ENCODE measurements around the gene RYR3.

The RYR3 gene

DNA sequence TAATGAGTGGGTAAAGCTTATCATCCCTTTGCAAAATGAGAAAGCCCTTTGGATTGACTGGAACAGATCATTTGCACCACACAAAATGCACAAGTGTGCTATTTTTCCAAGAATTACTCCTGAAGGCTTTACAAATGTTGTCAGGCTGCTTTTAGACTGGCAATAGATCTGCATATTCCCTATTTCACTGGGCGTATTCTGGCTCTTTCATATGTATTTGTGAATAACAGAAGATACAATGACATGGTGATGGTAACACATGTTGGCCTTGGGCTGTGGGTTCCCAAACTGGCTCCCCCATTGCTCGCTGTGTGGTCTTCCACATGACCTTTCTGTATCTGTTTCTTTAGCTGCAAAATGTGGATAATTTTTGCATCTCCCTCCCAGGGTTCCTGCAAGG, 354.2 kb downstream of the RYR3 start:
- no peak for DNase-seq

DNA sequence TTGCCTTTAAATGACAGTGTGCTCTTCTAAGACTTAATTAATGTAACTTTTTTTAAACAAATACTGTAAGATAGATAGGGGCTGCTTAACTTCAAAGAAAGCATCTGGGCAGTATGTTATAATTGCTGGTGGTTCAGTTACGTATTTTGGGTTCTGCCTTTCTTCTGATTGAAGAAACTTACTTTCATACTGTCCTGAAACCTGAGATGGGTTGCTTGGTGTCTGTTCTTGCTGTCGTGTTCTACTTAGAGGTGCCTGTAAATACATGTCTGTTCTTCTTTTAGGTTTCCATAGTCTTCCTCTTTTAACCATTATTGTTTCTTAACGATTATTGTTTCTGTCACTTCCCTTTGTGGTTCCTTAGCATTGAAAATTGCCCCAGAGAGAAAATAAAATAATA, 359.8 kb downstream of the RYR3 start:
- DNase-seq, result no peak

DNA sequence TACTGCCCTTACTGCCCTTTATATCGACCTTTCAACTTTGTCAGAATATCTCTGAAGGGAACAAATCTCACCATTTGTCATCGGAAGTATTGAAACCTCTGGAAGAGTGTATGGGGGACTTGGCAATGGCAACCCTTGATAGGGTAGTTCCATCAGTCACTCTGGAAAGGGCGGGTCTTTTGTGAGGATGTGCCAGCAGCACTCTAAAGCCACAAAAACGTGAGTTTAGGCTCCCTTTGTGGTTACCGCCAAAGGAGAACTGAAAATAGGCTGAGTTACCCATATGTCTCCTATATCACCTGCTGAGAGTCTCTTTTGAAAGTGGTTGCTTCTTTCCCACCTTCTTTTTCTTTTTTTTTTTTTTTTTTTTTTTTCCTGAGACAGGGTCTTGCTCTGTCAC, 360.7 kb downstream of the RYR3 start:
- no peak for DNase-seq

DNA sequence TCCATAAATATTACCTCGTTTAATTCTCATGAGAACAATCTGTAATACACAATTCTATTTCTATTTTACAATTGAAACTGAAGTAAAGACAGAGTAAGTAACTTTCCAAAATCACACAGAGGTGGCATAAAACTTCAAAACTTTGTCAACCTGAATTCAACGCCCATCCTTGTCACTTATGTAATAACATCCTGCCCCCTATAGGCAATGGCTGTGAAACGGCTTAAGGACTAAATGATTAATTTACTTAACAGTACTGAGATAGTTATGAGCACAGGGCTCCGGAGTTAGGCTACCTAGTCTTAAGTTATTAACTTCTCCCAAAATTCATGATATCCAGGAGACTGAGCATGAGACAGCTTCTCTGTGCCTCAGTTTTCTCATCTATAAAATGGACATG, 364.5 kb downstream of the RYR3 start:
- peak; percentile 34 for DNase-seq

DNA sequence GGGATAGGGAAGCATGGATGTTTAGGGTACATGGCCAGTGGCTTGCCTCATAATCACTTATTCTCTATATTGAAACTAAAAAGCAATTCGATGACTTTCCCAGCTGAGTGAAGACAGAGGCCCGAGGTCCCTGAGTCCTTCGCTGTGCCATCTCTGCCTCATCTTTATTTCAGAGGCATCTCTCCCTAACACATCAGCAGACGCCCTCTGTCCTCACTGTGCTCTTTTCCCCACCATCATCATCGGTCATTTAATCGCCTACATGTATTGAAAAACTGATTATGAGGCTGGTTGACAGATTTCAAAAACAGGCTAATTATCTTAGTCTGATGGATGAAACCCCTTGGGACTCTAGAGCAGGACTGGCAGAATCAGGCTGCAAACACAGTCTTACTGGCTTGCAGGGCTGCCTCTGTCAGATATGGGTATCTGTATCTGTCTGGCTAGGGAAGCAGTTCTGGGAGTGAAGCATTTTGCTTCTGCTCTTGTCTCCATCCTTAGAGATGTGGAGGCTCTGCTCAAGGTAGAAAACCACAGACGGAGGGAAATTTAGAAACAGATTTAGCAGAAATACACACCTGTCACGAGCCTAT, 366.6 kb downstream of the RYR3 start:
- DNase-seq, result no peak

DNA sequence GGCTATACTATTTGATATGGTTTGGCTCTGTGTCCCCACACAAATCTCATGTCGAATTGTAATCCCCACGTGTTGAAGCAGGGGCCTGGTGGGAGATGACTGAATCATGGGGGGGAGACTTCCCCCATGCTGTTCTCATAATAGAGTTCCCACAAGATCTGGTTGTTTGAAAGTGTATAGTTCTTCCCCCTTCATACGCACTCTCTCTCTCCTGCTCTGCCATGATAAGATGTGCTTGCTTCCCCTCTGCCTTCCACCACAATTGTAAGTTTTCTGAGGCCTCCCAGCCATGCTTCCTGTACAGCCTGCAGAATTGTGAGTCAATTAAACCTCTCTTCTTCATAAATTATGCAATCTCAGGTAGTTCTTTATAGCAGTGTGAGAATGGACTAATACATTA, 367.4 kb downstream of the RYR3 start:
- DNase-seq, result no peak

DNA sequence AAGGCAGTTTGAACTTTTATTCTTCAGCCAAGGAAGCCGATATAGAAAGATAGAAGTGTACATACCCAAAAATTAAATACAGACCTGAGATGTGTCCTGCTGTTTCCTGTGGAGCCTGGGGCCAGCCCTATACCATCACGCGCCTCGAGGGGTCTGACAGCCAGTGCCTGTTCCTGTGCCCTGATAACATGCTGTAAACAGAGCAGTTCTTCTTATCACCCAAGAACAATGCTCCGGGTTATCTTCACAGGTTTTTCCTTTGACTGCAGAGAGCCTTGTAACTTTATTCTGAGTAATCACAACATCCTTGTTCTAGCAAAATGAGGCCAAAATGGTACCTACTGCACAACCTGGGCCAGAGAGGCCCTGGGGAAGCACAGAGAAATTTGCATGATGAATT, 367.8 kb downstream of the RYR3 start:
- no peak for DNase-seq

DNA sequence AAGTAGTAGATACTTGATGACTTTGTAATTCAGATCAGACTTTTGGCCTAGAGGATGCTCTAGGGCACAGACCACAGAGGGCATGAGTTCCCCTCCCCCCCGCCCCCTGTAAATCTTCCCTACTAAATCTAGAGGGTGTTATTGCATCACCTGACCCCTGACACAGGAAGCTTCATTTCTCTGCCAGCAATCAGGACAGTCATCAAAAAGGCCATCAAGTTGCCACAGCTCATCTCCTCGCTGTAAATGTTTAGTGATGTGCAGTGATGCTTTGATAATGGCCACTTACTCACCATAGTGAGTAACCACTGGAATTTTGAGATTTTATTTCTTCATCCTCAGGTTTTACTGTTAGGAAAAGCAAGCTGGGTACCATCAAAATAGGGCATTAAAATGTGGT, 368.3 kb downstream of the RYR3 start:
- no peak for DNase-seq

DNA sequence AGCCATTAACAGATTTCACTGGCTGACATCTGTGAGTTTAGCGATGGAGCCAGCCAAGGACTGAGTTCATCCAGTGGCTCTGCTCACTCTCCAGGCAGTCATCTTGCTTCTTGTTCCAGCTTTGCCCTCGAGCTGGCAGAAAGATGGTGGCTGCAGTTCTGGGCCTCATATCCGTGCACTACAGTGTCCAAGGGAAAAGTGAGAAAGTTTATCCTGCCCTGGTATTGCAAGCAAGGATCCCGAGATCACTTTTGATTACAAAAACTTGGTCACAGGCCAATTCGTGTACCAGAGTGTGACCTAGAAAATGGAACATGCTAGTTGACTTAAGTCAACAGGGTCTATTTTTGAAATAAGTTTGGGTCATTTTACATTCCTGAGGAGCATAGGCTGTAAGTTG, 369.6 kb downstream of the RYR3 start:
- no peak for DNase-seq

DNA sequence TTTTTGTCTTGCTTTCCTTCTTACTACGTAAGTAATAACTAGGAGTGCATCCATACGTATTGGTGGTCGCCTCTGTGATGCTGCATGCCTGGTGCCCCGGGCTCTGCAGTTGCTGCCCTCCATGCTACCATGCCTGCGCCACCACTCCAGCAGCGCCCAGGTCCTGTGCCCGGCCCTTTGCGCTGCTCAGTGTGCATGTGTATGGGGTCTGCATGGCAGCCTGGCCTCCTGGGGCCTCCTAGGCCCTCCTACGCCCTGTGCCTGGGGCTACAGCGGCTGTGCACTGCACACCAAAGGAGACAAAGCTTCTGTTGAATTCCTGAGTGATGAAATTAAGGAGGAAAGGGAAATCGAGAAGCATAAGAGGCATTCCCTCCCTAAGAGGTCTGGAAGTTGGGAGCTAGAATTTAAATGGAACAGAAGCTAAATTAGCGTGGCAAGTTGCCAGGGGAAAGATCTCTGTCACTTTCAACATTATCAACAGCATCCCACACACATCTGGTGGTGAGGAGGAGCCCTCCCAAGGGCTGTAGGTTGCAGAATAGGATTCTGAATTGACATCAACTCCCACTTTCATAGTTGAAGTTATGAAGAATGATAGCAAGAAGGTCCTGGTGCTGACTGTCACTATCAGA, 382.5 kb downstream of the RYR3 start:
- DNase-seq, result no peak

DNA sequence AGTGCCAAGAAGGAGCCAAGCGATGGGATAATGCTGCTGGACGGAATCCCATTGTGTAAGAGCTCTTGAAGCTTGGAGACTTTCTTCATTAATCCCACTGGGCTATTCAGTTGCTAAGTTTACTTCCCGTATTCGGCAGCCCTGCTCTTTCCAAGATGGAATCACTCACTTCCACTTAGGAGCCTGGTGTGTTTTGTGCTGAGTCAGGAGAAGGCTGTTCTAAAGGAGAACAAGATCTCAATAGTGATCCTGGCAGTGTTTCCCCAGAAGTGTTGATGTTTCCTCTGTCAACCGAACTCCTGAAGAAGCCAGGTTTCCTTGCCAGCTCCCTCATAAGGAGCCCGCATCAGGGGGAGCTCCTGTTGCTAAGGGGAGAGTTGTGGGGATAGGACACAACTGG, 387.4 kb downstream of the RYR3 start:
- no peak for DNase-seq

DNA sequence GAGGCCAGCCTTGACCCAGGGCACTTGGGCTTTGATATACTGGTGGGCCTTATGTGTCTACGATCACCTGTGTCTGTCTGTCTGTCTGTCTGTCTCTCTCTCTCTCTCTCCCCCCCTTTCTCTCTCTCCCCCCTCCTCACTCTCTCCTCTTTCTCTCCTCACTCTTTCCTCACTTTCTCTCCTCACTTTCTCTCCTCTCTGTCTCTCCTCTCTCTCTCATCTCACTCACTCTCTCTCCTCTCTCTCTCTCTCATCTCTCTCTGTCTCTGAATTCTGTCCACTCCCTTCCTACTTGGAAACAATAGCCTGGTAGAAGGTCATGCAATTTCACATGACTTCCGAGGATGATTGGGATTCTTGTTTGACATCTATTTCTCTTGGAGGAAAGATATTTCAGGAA, 388.4 kb downstream of the RYR3 start:
- DNase-seq, result no peak

DNA sequence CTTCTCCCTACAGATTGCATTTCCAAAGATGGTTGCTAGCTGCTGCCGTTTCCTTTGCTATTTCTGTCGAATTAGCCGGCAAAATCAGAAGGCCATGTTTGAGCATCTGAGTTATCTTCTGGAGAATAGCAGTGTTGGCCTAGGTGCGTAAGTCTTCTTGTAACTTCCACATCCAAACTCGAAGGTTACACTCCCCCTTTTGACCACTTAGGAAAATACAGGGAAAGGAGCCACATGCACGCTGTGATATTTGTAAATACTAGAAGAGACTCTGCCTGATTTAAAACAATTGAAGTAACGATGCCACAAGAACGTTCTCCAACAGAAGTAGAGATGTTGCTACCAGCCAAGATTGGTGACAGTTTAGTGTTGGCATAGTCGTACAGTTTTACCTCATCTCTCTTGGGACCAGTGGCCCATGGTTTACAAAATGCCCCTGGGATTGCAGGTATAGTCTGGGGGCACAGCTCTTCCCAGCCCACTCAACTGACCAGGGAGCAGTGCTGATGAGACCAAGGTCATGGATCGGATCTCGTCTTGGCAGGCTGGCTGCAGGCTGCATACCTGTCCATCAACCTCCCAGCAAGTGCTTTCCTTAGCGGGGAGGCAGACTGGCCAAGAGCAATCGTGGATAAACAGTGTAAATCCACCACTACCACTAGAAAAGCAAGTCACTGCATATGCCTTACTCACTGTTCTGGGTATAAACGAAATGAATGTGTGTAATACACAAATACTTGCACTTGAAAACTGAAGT, 389.1 kb downstream of the RYR3 start:
- DNase-seq, result no peak

DNA sequence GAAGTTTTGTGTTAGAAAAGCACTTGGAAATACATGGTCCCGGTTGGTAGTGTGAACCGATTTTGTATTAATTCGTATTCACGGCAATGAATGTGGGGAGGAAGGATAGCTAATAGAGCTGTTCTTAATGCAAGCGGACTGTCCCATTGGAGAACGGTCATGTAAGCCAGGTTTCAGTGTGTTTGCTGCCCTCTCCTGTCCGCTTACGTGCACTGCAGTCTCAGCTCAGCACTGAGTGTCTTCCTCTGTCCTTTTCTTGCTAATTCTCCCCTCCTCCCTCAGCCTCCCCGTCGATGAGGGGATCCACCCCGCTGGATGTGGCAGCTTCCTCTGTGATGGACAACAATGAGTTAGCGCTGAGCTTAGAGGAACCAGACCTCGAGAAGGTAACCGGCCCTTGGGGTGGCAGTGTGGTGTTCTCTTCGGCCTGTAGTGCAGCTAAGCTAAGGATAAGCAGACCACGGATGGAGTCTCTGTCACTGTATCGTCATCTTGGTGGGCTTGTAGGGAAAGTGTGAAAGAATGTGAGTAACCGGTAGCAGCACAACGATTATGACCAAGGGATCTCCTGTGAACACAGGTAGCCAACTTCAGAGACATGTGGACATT, 390.0 kb downstream of the RYR3 start:
- DNase-seq, result peak; percentile 71

DNA sequence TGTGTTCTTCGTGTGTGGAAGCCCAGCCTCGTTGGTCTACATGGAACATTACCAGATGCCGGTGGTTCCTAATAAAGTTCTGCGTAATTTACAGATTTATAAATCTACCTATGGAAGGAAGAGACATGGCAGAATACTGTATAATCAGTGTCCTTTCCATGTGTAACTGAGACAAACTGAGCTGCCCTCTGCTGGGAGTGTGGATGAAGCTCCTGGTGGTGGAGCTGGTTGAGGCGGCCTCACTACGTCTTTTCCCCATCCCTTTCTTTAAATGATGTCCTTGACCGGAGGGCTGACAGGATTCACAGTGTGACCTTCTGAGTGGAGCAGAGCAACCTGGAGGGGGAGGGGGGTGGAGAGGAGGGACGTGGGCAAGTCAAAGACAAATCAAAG, 390.5 kb downstream of the RYR3 start:
- DNase-seq, result no peak

DNA sequence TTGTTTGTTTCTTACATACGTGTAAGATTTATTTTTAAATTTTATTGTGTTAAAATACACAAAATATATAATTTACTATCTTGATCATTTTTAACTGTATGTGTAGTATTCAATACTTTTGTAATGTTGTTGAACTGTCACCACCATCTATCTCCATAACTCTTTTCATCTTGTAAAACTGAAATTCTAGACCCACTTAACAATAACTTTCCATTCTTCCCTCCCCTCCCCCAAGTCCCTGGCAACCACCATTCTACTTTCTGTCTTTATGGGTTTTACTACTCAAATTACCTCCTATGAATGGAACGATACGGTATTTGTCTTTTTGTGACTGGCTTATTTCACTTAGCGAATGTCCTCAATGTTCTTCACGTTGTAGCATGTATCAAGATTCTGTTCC, 395.4 kb downstream of the RYR3 start:
- no peak for DNase-seq

DNA sequence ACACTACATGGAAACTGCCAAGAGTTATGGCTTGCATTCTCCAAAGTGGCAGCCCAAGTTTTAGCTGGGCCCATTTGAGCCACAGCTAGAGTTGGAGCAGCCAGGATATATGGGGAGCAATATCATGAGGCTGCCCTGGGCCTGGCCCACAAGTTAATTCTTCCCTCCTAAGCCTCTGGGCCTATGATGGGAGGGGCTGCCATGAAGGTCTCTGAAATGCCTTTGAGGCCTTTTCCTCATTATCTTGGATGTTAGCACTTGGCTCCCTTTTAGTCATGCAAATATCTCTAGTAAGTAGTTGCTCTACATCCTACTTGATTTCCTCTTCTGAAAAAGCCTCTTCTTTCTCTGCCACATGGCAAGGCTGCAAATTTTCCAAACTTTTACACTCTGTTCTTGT, 400.0 kb downstream of the RYR3 start:
- DNase-seq, result no peak

DNA sequence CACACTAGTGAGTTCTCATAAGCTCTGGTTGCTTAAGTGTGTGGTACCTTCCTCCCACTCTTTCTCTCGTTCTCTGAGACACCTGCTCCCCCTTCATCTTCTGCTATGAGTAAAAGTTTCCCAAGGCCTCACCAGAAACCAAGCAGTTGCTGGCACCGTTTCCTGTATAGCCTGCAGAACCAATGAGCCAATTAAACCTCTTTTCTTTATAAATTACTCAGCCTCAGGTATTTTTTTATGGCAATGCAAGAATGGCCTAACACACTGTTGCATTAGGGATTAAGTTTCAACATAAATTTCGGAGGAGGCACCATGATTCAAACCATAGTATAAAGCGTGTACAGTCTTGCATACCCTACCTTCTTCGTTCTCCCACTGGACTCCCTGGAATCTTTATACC, 405.3 kb downstream of the RYR3 start:
- peak; percentile 52 for DNase-seq

DNA sequence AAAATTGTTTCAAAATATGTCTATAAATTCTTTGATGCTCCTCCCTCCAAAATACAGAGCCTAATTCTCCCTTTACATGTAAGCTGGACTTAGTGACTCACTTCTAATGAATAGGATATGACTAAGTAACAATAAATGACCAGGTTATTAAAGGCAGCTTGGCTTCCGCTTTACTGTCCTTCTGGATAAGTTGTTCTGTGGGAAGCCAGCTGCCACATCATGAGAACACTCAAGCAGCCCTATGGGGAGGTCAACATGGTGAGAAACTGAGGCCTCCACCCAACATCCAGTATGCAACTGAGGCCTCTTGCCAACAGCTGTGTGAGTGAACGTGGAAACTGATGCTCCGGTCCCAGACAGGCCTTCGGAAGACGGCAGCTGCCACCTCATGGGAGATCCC, 410.2 kb downstream of the RYR3 start:
- DNase-seq, result no peak

DNA sequence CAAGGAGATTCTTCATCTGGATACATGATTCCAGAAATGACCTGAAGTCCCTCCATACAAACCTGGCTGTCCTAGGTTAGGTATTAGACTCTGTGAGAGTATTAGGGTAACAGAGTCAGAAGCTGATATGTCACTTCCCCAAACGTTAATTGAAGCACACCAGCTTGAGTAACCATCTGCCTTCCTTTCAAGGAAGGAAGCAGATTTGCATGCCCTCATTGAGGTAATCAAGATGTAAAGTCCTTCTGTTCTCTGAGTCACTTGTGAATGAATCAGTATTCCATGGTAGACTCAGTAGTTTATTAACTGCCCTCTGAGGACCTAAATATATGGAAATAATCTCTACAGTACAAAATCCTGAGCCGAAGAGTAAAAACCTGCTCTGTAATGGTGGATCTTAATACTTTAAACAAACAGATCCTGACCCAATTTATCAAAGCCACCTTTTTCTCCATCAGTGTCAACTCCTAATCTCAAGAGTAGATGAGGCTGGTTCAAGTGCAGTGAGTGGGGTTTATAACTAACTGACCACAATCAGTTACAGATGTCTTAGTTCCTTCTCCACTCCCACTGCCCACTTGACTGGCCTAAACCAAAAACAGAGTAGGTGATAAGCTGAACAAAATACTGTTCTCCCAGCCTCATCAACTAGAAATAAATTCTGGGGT, 411.4 kb downstream of the RYR3 start:
- DNase-seq, result no peak

DNA sequence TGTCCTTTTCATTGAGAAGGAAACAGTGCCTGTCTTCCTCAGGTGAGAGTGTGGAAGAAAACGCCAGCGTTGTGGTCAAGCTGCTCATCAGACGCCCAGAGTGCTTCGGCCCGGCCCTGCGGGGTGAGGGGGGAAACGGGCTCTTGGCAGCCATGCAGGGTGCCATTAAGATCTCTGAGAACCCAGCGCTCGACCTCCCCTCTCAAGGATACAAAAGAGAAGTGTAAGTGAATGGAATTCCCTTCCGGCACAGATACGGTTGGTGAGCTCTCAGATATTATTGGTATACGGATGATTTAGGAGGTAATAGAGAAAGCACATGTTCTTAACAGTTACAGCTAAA, 411.9 kb downstream of the RYR3 start:
- DNase-seq, result no peak

DNA sequence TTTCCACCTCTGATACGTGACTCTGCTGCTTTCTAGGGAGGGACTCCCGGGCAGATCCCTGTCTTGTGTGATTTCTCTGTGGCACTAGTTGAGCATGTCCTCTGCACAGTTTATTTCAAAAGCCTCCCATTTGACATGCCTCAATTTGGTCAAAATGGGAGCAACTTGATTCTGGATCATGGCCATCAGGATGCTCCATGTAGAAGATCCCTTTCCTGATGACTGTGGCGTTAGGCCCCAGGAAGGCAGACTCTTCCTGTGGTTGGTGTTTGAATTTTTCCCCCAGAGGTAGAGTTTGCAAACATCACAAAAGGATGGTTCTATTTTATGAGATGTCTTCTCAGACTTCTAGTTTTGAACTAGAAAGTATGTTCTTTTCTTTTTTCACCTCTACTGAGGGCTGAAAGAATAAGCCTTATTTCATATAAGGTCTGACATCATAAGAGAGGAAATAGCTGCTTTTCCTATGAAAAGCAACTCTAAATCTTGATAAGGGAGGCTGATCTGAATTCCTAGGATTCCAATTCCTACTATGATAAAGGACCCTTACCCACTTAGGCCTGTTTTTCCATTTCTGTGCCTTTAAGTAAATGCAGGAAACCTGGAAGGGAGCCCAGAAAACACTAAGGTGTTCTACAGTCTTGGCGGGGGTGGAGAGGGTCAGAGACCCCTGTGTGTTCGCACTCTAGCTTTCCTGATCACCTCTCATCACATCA, 413.7 kb downstream of the RYR3 start:
- no peak for DNase-seq

DNA sequence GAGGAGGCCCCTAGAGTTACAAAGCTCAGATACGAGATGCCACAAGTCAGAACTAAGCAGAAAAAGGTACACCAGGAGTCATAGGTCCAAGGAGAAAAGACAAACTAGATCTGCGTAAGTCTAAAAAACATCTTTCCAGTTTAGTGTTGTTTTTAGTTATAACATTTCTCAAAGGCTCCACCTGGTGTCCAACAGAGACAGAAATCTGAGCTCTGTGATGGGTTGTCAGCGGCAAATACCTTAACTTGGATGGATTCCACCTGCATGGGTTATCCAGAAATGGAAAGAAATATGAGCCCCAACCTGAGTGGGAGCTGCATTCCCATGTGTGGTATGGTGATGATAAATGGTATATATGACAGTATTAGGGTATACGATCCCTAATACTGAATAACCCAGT, 418.9 kb downstream of the RYR3 start:
- no peak for DNase-seq

Measured in activated CD4-positive, alpha-beta T cell treated with anti-CD3 and anti-CD28 coated beads, Interleukin-2, Interleukin-6, amounts not matched to agents 100 ng/mL and 50 ng/mL, durations not matched to agents 16 hours and 8 hours (primary cell).